Liver (tissue), 9 donors: ENCODE data around the gene GHITM. TPM values are rescaled to one million over a fixed set of nuclear protein-coding genes. Genes with fewer than 3 reads are reported as not detected.

Source experiments
- DNase-seq: peaks from one replicate; pipeline ENCODE4 v3.0.0-alpha.2; 2017; ENCODE audit warnings: low spot score
- H3K27ac ChIP-seq, 2 donors: one replicate each; pipeline ENCODE4 v1.7.0; 2013; ENCODE audit warnings: inconsistent platforms in 2 of 2, low read length in 2 of 2, control low read depth in 1 of 2, low read depth in 1 of 2, mild to moderate bottlenecking in 1 of 2
- H3K27me3 ChIP-seq, 4 donors: one replicate each; pipeline versions ENCODE4 v1.6.1 to v1.7.0; 2013; ENCODE audit warnings: low read length in 3 of 4, inconsistent platforms in 1 of 4, mild to moderate bottlenecking in 1 of 4, moderate library complexity in 1 of 4; ENCODE audit not compliant: control insufficient read depth in 4 of 4, insufficient read depth in 4 of 4
- H3K36me3 ChIP-seq, 4 donors: one replicate each; pipeline versions ENCODE4 v1.6.1 to v1.7.0; 2013; ENCODE audit warnings: low read length in 3 of 4, mild to moderate bottlenecking in 3 of 4, low read depth in 1 of 4, moderate library complexity in 1 of 4; ENCODE audit not compliant: control insufficient read depth in 4 of 4, insufficient read depth in 3 of 4
- H3K4me1 ChIP-seq, 4 donors: one replicate each; pipeline versions ENCODE4 v1.6.1 to v1.7.0; 2013; ENCODE audit warnings: low read length in 3 of 4, mild to moderate bottlenecking in 3 of 4, moderate library complexity in 1 of 4; ENCODE audit not compliant: control insufficient read depth in 4 of 4, insufficient read depth in 4 of 4
- H3K4me3 ChIP-seq, 3 donors: one replicate each; pipeline versions ENCODE4 v1.6.1 to v1.7.0; 2013; ENCODE audit warnings: low read length in 3 of 3, control low read depth in 1 of 3, low read depth in 1 of 3, mild to moderate bottlenecking in 1 of 3
- H3K9ac ChIP-seq, 2 donors: one replicate each; pipeline ENCODE4 v1.7.0; 2013; ENCODE audit warnings: low read length in 2 of 2, mild to moderate bottlenecking in 2 of 2, moderate library complexity in 2 of 2, control low read depth in 1 of 2, low read depth in 1 of 2
- H3K9me3 ChIP-seq, 4 donors: one replicate each; pipeline versions ENCODE4 v1.6.1 to v1.7.0; 2013; ENCODE audit warnings: low read length in 3 of 4; ENCODE audit not compliant: control insufficient read depth in 4 of 4
- EGR1 ChIP-seq, 2 donors: IDR thresholded peaks; 2 replicates each; pipeline ENCODE4 v1.6.1; 2016 to 2018; ENCODE audit warnings: antibody characterized with exemption in 2 of 2, low read depth in 2 of 2
- FOXA1 ChIP-seq: IDR thresholded peaks from 2 replicates; pipeline ENCODE4 v1.6.1; 2016; ENCODE audit warnings: antibody characterized with exemption
- FOXA2 ChIP-seq: IDR thresholded peaks from 2 replicates; pipeline ENCODE4 v1.6.1; 2016; ENCODE audit warnings: antibody characterized with exemption
- GABPA ChIP-seq, 2 donors: IDR thresholded peaks in 1 of 2; conservative IDR thresholded peaks in 1 of 2; 2 replicates each; pipeline ENCODE4 v1.6.1; 2016; ENCODE audit warnings: antibody characterized with exemption in 2 of 2, mild to moderate bottlenecking in 1 of 2, moderate library complexity in 1 of 2
- HNF4A ChIP-seq, 2 donors: conservative IDR thresholded peaks; 2 replicates each; pipeline ENCODE4 v1.6.1; 2016; ENCODE audit warnings: antibody characterized with exemption in 2 of 2, mild to moderate bottlenecking in 2 of 2
- HNF4G ChIP-seq: IDR thresholded peaks from 2 replicates; pipeline ENCODE4 v1.6.1; 2016; ENCODE audit warnings: antibody characterized with exemption
- JUND ChIP-seq, 2 donors: IDR thresholded peaks; 2 replicates each; pipeline ENCODE4 v1.6.1; 2016; ENCODE audit warnings: antibody characterized with exemption in 2 of 2
- NR2F2 ChIP-seq: IDR thresholded peaks from 2 replicates; pipeline ENCODE4 v1.6.1; 2016; ENCODE audit warnings: antibody characterized with exemption
- RAD21 ChIP-seq, 2 donors: IDR thresholded peaks; 2 replicates each; pipeline ENCODE4 v1.6.1; 2016; ENCODE audit warnings: antibody characterized with exemption in 2 of 2, mild to moderate bottlenecking in 2 of 2
- RXRA ChIP-seq, 2 donors: IDR thresholded peaks; 2 replicates each; pipeline ENCODE4 v1.6.1; 2017 to 2018; ENCODE audit warnings: antibody characterized with exemption in 2 of 2, mild to moderate bottlenecking in 1 of 2
- SP1 ChIP-seq: IDR thresholded peaks from 2 replicates; pipeline ENCODE4 v1.6.1; 2018; ENCODE audit warnings: antibody characterized with exemption, mild to moderate bottlenecking
- TAF1 ChIP-seq: conservative IDR thresholded peaks from 2 replicates; pipeline ENCODE4 v1.6.1; 2016; ENCODE audit warnings: antibody characterized with exemption, mild to moderate bottlenecking
- YY1 ChIP-seq: IDR thresholded peaks from 2 replicates; pipeline ENCODE4 v1.6.1; 2016; ENCODE audit warnings: antibody characterized with exemption, mild to moderate bottlenecking
- WGBS: extraction: QIAGEN DNeasy Blood & Tissue Kit; methylation state at CpG from one replicate; pipeline ENCODE4 v1.1.7; 2013; 5-methylcytosine and 5-hydroxymethylcytosine counted together
- polyA plus RNA-seq, 2 donors: library from polyadenylated mRNA; stranded (reverse) in 1 of 2; unstranded in 1 of 2; fragments of 200-250 nt in 1 of 2; fragments of >200 nt in 1 of 2; fragmentation: Nextera tagmentation in 1 of 2; extraction: Ambion mirVana in 1 of 2; gene quantifications; one replicate each; pipeline versions ENCODE4 v1.2.1 to v1.2.3, GENCODE V29; 2013 to 2015
- total RNA-seq, 2 donors: library from RNA; depleted of rRNA; stranded (reverse); fragments of >200 nt; gene quantifications; one replicate each; pipeline ENCODE4 v1.2.3, GENCODE V29; 2014
- TF ChIP-seq, protein P1 (sequence below): fragments of 150-350 bp; IDR thresholded peaks from 2 replicates; pipeline ENCODE4 v1.5.1; 2017; ENCODE audit warnings: improper control_type of control experiment, low read depth, low read length; ENCODE audit not compliant: missing input control
- TF ChIP-seq, protein P2 (sequence below): IDR thresholded peaks from 2 replicates; pipeline ENCODE4 v1.6.1; 2016; ENCODE audit warnings: antibody characterized with exemption
- TF ChIP-seq, protein P3 (sequence below): IDR thresholded peaks from 2 replicates; pipeline ENCODE4 v1.6.1; 2016; ENCODE audit warnings: antibody characterized with exemption
- TF ChIP-seq, protein P4 (sequence below): IDR thresholded peaks from 2 replicates; pipeline ENCODE4 v1.6.1; 2016; ENCODE audit warnings: antibody characterized with exemption
- donor health status: healthy.
- donor health status: healthy.
- donor health status: healthy.
- donor health status: healthy.
- donor health status: healthy.

Gene GHITM
- total and polyA plus RNA-seq, 4 donors: 156 to 252 (median 194) TPM

DNA sequence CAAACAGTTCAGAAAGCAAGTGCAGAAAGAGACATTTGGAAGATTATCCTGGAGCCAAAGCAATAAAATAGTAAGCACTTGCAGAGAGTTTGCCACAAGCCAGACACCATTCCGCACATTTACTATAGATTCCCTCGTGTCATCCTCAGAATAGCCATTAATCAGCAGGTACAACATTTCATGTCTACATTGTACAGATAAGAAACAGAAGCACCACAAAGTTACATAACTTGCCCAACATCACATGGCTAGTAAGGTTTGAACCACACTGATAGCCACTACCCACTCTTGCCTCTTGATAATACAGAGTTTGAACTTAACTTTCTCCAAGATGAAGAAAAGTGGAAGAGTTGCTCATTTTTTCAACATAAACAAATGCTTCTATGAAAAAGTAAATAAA is 40.6 kb upstream of the GHITM start:
- H3K27ac ChIP-seq: no peak overlapping the region
- 70% methylated on average over 2 of the region's 2 CpGs for WGBS
- TF ChIP-seq RAD21 (IDR thresholded peaks at IDR 0.05) (no peak), EGR1 (IDR thresholded peaks at IDR 0.05; ENCODE audit: low read depth in 2 of 2) (no peak), JUND (IDR thresholded peaks at IDR 0.05) (no peak), RXRA (IDR thresholded peaks at IDR 0.05) (no peak), HNF4A (conservative IDR thresholded peaks at IDR 0.05) (no peak)
- TF ChIP-seq, protein P1, sequence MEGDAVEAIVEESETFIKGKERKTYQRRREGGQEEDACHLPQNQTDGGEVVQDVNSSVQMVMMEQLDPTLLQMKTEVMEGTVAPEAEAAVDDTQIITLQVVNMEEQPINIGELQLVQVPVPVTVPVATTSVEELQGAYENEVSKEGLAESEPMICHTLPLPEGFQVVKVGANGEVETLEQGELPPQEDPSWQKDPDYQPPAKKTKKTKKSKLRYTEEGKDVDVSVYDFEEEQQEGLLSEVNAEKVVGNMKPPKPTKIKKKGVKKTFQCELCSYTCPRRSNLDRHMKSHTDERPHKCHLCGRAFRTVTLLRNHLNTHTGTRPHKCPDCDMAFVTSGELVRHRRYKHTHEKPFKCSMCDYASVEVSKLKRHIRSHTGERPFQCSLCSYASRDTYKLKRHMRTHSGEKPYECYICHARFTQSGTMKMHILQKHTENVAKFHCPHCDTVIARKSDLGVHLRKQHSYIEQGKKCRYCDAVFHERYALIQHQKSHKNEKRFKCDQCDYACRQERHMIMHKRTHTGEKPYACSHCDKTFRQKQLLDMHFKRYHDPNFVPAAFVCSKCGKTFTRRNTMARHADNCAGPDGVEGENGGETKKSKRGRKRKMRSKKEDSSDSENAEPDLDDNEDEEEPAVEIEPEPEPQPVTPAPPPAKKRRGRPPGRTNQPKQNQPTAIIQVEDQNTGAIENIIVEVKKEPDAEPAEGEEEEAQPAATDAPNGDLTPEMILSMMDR: no peak
- TF ChIP-seq, protein P2, sequence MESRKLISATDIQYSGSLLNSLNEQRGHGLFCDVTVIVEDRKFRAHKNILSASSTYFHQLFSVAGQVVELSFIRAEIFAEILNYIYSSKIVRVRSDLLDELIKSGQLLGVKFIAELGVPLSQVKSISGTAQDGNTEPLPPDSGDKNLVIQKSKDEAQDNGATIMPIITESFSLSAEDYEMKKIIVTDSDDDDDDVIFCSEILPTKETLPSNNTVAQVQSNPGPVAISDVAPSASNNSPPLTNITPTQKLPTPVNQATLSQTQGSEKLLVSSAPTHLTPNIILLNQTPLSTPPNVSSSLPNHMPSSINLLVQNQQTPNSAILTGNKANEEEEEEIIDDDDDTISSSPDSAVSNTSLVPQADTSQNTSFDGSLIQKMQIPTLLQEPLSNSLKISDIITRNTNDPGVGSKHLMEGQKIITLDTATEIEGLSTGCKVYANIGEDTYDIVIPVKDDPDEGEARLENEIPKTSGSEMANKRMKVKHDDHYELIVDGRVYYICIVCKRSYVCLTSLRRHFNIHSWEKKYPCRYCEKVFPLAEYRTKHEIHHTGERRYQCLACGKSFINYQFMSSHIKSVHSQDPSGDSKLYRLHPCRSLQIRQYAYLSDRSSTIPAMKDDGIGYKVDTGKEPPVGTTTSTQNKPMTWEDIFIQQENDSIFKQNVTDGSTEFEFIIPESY: no peak
- TF ChIP-seq, protein P3, sequence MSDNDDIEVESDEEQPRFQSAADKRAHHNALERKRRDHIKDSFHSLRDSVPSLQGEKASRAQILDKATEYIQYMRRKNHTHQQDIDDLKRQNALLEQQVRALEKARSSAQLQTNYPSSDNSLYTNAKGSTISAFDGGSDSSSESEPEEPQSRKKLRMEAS: no peak
- TF ChIP-seq, protein P4, sequence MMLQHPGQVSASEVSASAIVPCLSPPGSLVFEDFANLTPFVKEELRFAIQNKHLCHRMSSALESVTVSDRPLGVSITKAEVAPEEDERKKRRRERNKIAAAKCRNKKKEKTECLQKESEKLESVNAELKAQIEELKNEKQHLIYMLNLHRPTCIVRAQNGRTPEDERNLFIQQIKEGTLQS: no peak
- no peak overlapping the region for H3K4me3 ChIP-seq
- H3K36me3 ChIP-seq: no peaks in the 10 kb centered on the region
- no peaks in the 10 kb centered on the region for H3K4me1 ChIP-seq
- H3K9ac ChIP-seq: no peak overlapping the region
- DNase-seq: no peak
- no peaks in the 10 kb centered on the region for H3K9me3 ChIP-seq
- peaks cover 0 to 6% (median 0%) of the 10 kb centered on the region in 4 donors for H3K27me3 ChIP-seq

DNA sequence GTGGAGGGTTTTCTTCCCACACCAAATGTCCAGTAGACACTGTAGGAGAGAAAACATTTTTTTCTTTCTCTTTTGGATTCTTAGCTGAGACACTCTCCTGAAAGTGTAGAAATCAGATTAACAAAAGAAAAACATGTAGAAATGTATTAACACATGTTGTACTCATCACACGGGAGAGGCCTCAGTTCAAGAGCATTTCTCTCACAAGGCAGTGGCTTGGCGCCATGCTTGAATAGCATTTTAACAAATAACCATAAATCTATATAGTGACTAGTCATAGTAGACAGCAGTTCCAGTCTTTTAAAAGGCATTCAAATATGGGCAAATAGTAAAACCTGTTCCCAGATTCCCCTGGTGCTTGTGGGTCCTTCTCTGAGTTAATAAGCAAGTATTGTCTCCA is 38.3 kb upstream of the GHITM start:
- peaks cover 0 to 6% (median 0%) of the 10 kb centered on the region in 4 donors for H3K27me3 ChIP-seq
- H3K9ac ChIP-seq: no peak overlapping the region
- WGBS: 93% methylated on average over 2 of the region's 2 CpGs
- no peak overlapping the region for H3K27ac ChIP-seq
- no peak for DNase-seq
- H3K4me1 ChIP-seq: no peaks in the 10 kb centered on the region
- no peak overlapping the region for H3K4me3 ChIP-seq
- no peaks in the 10 kb centered on the region for H3K36me3 ChIP-seq
- H3K9me3 ChIP-seq: no peaks in the 10 kb centered on the region
- TF ChIP-seq, protein P4: no peak
- TF ChIP-seq, protein P3: no peak
- TF ChIP-seq SP1: no peak
- no peak for TF ChIP-seq FOXA1
- no peak for TF ChIP-seq GABPA (IDR thresholded peaks at IDR 0.05 in 1 of 2, conservative IDR thresholded peaks at IDR 0.05 in 1 of 2)

DNA sequence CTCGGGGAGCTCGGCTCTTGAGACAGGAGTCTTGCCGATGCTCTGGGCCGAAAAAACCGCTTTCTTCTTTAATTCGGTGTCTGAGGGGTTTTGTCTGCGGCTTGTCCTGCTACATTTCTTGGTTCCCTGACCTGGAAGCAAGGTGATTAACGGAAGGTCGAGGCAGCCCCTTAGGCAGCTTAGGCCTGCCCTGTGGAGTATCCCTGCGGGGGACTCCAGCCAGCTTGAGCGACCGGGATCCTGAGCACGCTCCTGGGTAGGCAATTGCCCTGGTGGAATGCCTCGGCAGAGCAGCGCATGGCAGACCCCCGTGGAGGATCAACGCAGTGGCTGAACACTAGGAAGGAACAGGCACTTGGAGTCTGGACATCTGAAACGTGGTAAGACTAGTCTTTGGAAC is 30.5 kb upstream of the GHITM start:
- H3K9me3 ChIP-seq: no peaks in the 10 kb centered on the region
- no peak overlapping the region for H3K27ac ChIP-seq
- 88% methylated on average over 18 of the region's 18 CpGs for WGBS
- no peak overlapping the region for H3K4me3 ChIP-seq
- peaks cover 0 to 2% (median 0%) of the 10 kb centered on the region in 4 donors for H3K27me3 ChIP-seq
- H3K9ac ChIP-seq: no peak overlapping the region
- H3K4me1 ChIP-seq: no peaks in the 10 kb centered on the region
- no peak for DNase-seq
- no peaks in the 10 kb centered on the region for H3K36me3 ChIP-seq
- no peak for TF ChIP-seq FOXA1
- TF ChIP-seq JUND (IDR thresholded peaks at IDR 0.05): no peak
- TF ChIP-seq, protein P2: no peak
- no peak for TF ChIP-seq FOXA2
- TF ChIP-seq EGR1 (IDR thresholded peaks at IDR 0.05; ENCODE audit: low read depth in 2 of 2): no peak
- TF ChIP-seq SP1: no peak
- TF ChIP-seq HNF4A (conservative IDR thresholded peaks at IDR 0.05): no peak
- no peak for TF ChIP-seq RAD21 (IDR thresholded peaks at IDR 0.05)
- TF ChIP-seq YY1: no peak
- no peak for TF ChIP-seq TAF1
- TF ChIP-seq, protein P4: no peak
- TF ChIP-seq HNF4G: no peak
- TF ChIP-seq NR2F2: no peak
- TF ChIP-seq, protein P3: no peak
- no peak for TF ChIP-seq GABPA (IDR thresholded peaks at IDR 0.05 in 1 of 2, conservative IDR thresholded peaks at IDR 0.05 in 1 of 2)
